GM19043 (cell line): Measurements from ENCODE around the gene EML3.
"Not testable (repeated sequence)": the region's sequence is repeated elsewhere in the genome, so short reads cannot be mapped to it uniquely, and the experiment has no call there.

Experiments used
- ATAC-seq: cut with Tn5 transposase; IDR thresholded peaks from one replicate; pipeline ENCODE4 v1.9.1; 2021; ENCODE audit warnings: low read depth; ENCODE audit not compliant: unreplicated experiment

EML3 gene

DNA sequence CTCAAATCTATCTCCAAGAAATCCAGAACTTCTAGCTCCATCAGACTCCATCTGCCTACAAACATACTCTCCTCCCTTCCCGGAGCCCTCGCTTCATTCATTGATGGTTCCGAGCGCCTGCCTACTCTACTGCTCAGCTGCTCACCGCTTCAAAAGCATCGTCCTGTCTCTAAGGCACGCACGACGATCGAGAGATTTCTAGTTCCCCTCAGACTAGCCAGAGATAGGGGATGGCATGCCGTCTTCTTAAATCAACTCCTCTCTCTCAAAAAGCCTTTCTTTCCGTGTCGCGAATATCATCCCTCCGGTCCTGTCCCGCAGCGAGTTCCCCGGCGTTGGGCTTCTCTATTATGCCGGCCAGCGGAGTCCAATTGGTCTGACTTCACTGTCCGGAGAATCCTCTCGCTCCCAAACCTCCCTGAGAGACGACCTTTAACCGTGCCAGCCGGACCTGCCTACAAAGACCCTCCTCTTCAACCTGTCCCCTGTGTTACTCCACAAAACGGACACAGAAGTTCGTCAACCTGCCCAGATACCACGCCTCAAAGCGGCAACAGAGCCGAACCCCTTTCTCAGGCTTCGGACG lies 39.5 kb downstream of the EML3 start:
- ATAC-seq = no peak

GRCh38 chr11:62572431-62572830 lies 40.1 kb downstream of the EML3 start:
- ATAC-seq = no peak

GRCh38 chr11:62571493-62571892 lies 41.1 kb downstream of the EML3 start:
- not testable (repeated sequence) for ATAC-seq

- ATAC-seq = not testable (repeated sequence)
These were observed 41.7 kb downstream of the EML3 start for GRCh38 chr11:62570903-62571302.

- ATAC-seq = no peak
These were observed 43.0 kb downstream of the EML3 start for GRCh38 chr11:62569611-62570010.

- no peak for ATAC-seq
These were observed 45.4 kb downstream of the EML3 start for GRCh38 chr11:62567018-62567633.

GRCh38 chr11:62566247-62566646 lies 46.3 kb downstream of the EML3 start:
- ATAC-seq = no peak

DNA sequence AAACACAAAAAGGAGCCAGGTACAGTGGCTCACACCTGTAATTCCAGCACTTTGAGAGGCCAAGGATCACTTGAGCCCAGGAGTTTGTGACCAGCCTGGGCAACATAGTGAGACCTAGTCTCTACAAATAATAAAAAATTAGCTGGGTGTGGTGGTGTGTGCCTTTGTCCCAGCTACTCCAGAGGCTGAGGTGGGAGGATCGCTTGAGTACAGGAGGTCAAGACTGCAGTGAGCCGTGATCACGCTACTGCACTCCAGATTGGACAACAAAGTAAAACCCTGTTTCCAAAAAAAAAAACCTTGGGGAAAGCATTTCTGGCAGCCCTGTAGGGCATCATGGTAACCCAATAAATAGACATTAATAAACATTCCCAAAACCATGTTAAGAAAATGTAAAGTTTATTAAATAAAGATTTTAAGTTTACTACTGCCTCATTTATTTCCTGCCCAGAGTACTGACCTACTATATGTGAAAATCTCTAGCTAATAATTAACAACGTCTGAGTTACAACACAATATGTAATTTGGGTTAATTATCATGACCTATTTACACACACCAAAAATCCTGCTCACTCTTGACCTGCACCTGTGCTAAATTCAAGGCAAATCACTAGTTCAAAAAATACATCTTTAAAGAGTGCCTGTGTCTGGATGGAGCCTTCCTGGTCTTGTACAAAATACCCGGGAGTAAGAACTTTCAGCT lies 47.3 kb downstream of the EML3 start:
- no peak for ATAC-seq

- not testable (repeated sequence) for ATAC-seq
These were observed 50.8 kb downstream of the EML3 start for GRCh38 chr11:62561677-62562230.

GRCh38 chr11:62560566-62561103 lies 51.9 kb downstream of the EML3 start:
- ATAC-seq = no peak

- ATAC-seq = not testable (repeated sequence)
These were observed 52.9 kb downstream of the EML3 start for GRCh38 chr11:62559626-62560025.

DNA sequence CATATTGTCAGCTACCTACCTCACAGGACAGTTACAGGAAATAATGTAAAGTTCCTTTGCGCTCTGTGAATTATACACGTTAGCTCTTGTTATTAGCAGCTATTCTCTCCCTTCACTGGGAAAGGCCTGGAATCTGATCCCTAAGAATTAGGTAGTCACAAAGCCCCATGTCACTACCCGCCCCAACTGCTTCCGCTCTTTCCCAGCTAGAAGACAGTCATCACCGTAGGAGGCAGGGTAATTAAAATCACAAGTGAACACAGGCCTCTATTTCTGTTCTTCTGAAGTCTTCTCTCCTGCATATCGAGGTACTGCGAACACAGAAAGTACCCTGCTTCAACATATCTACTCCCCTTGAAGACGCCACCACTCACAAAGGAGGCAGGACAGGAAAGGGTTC lies 53.4 kb downstream of the EML3 start:
- no peak for ATAC-seq

DNA sequence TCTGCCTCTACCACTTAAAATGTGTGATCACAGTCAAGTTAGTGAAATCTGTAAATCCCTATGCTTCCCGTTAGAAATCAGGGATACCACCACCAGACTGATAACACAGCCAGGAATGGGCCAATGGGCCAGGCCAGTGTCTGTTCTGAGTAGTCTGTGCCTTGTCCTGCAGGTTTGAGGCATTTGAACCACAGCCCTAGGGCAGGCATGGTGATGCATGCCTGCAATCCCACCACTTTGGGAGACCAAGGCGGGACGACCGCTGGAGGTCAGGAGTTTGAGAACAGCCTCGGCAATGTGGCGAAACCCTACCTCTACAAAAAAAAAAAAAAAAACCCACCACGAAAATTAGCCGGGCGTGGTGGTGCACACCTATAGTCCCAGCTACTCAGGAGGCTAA lies 53.9 kb downstream of the EML3 start:
- no peak for ATAC-seq

DNA sequence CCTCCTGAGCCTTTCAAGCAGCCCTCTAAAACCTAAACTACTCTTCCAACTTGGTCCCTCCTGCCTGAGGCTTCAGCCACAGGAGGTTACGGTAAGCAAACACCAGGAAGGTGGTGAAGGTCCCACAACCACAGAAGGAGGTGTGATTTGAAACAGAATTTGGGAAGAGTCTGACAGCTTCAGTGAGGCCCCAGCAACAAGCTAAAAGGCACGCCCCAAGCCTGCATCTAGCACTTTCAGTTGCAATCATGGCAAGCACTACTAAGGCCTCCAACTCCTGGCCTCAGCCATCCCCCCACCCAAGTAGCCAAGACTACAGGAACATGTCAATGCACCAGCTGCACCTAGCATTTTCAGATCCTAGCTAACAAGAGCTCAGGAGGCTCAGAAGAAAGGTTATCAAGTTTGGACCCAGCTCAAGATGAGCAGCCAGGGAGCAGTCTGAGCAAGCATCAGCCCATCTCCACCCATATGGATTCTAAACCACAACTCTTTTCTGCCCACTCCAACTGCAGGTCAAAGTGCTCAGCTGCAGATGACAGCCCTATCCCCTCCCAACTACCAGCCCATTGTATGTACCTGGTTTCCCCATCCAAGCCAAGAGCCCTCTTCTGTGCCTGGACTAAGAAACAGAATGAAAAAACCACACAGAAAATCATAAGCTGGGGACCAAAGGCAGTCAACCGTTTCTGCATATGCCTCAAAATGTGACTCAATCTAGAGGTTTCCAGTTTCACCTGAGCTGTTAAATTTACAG lies 55.5 kb downstream of the EML3 start:
- no peak for ATAC-seq

- peak; percentile 40 for ATAC-seq
These were observed 56.3 kb downstream of the EML3 start for GRCh38 chr11:62556108-62556874.

DNA sequence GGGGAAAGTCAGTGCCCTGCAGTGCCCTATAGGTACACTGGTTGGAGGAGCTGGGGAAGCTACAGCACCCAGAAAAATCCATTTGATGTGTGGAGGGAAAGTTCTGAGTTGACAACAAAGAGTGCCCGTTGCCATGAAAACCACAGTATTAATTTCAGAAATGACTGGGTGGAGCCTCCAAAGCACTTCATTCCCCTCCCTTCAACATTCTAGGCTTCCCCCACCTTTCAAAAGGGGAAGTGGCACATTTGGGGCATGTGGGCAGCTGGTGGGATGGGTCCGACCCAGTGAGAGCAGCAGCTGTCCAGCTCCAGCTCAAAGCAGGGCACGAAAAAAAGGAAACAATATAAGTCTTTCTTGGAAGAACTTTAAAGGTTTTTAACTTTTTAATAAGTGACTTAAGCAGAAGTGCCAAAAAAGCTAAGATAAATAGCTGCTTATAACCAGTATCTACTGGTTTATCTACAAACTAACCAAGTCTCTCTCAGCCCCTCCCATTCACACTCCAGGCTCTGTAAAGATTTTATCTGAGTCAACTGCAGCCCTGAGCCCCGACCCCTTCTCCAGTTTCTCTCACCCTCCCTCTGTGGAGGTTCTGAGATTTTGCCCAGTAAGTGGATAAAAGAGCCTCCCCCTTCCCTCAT lies 57.0 kb downstream of the EML3 start:
- ATAC-seq = peak; percentile 29

DNA sequence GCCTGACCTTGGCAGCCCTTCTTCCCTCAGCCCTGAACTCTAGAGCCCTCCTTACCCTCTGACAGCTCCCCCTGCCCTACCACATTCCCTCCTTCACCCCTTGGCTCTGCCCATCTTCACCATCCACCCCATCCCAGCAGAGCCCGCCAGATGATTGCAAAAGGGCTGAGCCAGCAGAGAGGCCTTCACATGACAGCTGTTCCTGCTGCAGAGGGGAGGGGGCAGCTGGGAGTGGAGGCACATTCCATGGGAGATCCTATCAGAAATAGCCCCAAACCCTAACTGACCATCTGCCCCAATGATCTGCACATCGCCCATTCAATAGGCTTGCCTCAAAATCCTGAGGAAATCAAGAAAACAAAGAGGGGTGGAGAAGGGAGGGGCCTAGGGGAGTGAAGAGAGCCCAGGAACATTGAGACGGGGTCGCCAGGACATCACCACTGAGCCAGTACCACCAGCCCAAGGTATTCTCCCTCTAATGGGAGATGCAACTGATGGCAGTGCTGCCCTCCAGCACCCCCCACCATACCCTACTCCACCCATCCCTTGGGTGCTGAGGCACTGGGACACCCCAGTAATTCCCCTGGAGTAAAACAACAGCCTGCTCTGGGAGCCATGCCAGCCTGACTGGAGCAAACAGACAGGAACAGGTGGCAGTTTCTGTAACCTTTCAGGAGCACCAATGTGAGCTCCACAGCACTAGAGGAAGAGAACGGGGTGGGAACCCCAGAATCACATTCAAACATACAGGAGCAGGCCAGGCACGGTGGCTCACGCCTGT lies 58.0 kb downstream of the EML3 start:
- no peak for ATAC-seq

- ATAC-seq = no peak
These were observed 58.7 kb downstream of the EML3 start for GRCh38 chr11:62553839-62554361.
